IPS-NIHi7 (cell line): ENCODE results near the gene TP53RK.
"Not testable (repeated sequence)": the region's sequence is repeated elsewhere in the genome, so short reads cannot be mapped to it uniquely, and the experiment has no call there.

Experiments used
- DNase-seq: peaks from one replicate; pipeline ENCODE4 v3.0.0; 2012; ENCODE audit warnings: mixed read lengths; ENCODE audit errors: extremely low spot score

TP53RK gene

GRCh38 chr20:46683939-46684750, 5.1 kb downstream of the TP53RK start:
- peak; percentile 78 for DNase-seq

- DNase-seq = no peak
Observed at GRCh38 chr20:46683668-46683938, 5.6 kb downstream of the TP53RK start.

- no peak for DNase-seq
Observed at GRCh38 chr20:46683011-46683667, 6.1 kb downstream of the TP53RK start.

GRCh38 chr20:46682063-46682821, 7.0 kb downstream of the TP53RK start:
- no peak for DNase-seq

GRCh38 chr20:46681032-46681854, 8.0 kb downstream of the TP53RK start:
- DNase-seq = peak; percentile 64

- DNase-seq = no peak
Observed at GRCh38 chr20:46680684-46681031, 8.6 kb downstream of the TP53RK start.

- no peak for DNase-seq
Observed at GRCh38 chr20:46678516-46678915, 10.7 kb downstream of the TP53RK start.

- DNase-seq = no peak
Observed at GRCh38 chr20:46677608-46678007, 11.6 kb downstream of the TP53RK start.

GRCh38 chr20:46676649-46677316, 12.5 kb downstream of the TP53RK start:
- not testable (repeated sequence) for DNase-seq

GRCh38 chr20:46674253-46675083, 14.8 kb downstream of the TP53RK start:
- DNase-seq = peak; percentile 26

- no peak for DNase-seq
Observed at GRCh38 chr20:46673394-46674252, 15.6 kb downstream of the TP53RK start.

GRCh38 chr20:46672543-46673148, 16.6 kb downstream of the TP53RK start:
- DNase-seq = no peak

GRCh38 chr20:46671866-46672542, 17.2 kb downstream of the TP53RK start:
- no peak for DNase-seq

- DNase-seq = no peak
Observed at GRCh38 chr20:46670585-46671584, 18.4 kb downstream of the TP53RK start.

- DNase-seq = no peak
Observed at GRCh38 chr20:46670228-46670584, 19.0 kb downstream of the TP53RK start.

- no peak for DNase-seq
Observed at GRCh38 chr20:46666818-46667515, 22.3 kb downstream of the TP53RK start.

- DNase-seq = no peak
Observed at GRCh38 chr20:46666306-46666705, 22.9 kb downstream of the TP53RK start.
